ENCODE measurements around the gene NDE1.

The NDE1 gene

GRCh38 chr16:15747937-15748336, 97.9 kb downstream of the NDE1 start:
- H3K4me3 ChIP-seq (ENCODE audit: low read length) = no peak overlapping the region
- H3K27ac ChIP-seq (ENCODE audit: low read length) = no peak overlapping the region
- H3K9me3 ChIP-seq (ENCODE audit: control insufficient read depth, low read depth, low read length) = no peaks in the 10 kb centered on the region
- H3K9ac ChIP-seq (ENCODE audit: low read length) = no peak overlapping the region
- H3K36me3 ChIP-seq (ENCODE audit: control insufficient read depth, low read depth, low read length) = no peaks in the 10 kb centered on the region
- H3K27me3 ChIP-seq (ENCODE audit: control insufficient read depth, insufficient read depth, low read length) = no peaks in the 10 kb centered on the region
- no peaks in the 10 kb centered on the region for H3K4me1 ChIP-seq (ENCODE audit: control insufficient read depth, low read depth, low read length)

- Histone ChIP-seq H3K27me3 (ENCODE audit: control insufficient read depth, insufficient read depth, low read length) (no peaks in the 10 kb centered on the region), H3K4me3 (ENCODE audit: low read length) (no peak overlapping the region), H3K4me1 (ENCODE audit: control insufficient read depth, low read depth, low read length) (no peaks in the 10 kb centered on the region), H3K9ac (ENCODE audit: low read length) (no peak overlapping the region), H3K27ac (ENCODE audit: low read length) (no peak overlapping the region), H3K36me3 (ENCODE audit: control insufficient read depth, low read depth, low read length) (no peaks in the 10 kb centered on the region), H3K9me3 (ENCODE audit: control insufficient read depth, low read depth, low read length) (no peaks in the 10 kb centered on the region)
These were observed 98.6 kb downstream of the NDE1 start for GRCh38 chr16:15748654-15749053.

GRCh38 chr16:15749371-15749770, 99.3 kb downstream of the NDE1 start:
- Histone ChIP-seq H3K9ac (ENCODE audit: low read length) (no peak overlapping the region), H3K36me3 (ENCODE audit: control insufficient read depth, low read depth, low read length) (no peaks in the 10 kb centered on the region), H3K27ac (ENCODE audit: low read length) (no peak overlapping the region), H3K4me1 (ENCODE audit: control insufficient read depth, low read depth, low read length) (no peaks in the 10 kb centered on the region), H3K4me3 (ENCODE audit: low read length) (no peak overlapping the region), H3K27me3 (ENCODE audit: control insufficient read depth, insufficient read depth, low read length) (no peaks in the 10 kb centered on the region), H3K9me3 (ENCODE audit: control insufficient read depth, low read depth, low read length) (no peaks in the 10 kb centered on the region)

- Histone ChIP-seq H3K27ac (ENCODE audit: low read length) (no peak overlapping the region), H3K9ac (ENCODE audit: low read length) (no peak overlapping the region), H3K4me3 (ENCODE audit: low read length) (no peak overlapping the region), H3K9me3 (ENCODE audit: control insufficient read depth, low read depth, low read length) (no peaks in the 10 kb centered on the region), H3K27me3 (ENCODE audit: control insufficient read depth, insufficient read depth, low read length) (no peaks in the 10 kb centered on the region), H3K4me1 (ENCODE audit: control insufficient read depth, low read depth, low read length) (no peaks in the 10 kb centered on the region), H3K36me3 (ENCODE audit: control insufficient read depth, low read depth, low read length) (no peaks in the 10 kb centered on the region)
These were observed 99.9 kb downstream of the NDE1 start for GRCh38 chr16:15749985-15750384.

- no peaks in the 10 kb centered on the region for H3K36me3 ChIP-seq (ENCODE audit: control insufficient read depth, low read depth, low read length)
- H3K4me1 ChIP-seq (ENCODE audit: control insufficient read depth, low read depth, low read length) = no peaks in the 10 kb centered on the region
- no peaks in the 10 kb centered on the region for H3K27me3 ChIP-seq (ENCODE audit: control insufficient read depth, insufficient read depth, low read length)
- no peak overlapping the region for H3K9ac ChIP-seq (ENCODE audit: low read length)
- no peak overlapping the region for H3K4me3 ChIP-seq (ENCODE audit: low read length)
- H3K9me3 ChIP-seq (ENCODE audit: control insufficient read depth, low read depth, low read length) = no peaks in the 10 kb centered on the region
- H3K27ac ChIP-seq (ENCODE audit: low read length) = no peak overlapping the region
These were observed 101.9 kb downstream of the NDE1 start for GRCh38 chr16:15751940-15752339.

GRCh38 chr16:15752717-15753488, 102.9 kb downstream of the NDE1 start:
- Histone ChIP-seq H3K9ac (ENCODE audit: low read length) (no peak overlapping the region), H3K36me3 (ENCODE audit: control insufficient read depth, low read depth, low read length) (no peaks in the 10 kb centered on the region), H3K9me3 (ENCODE audit: control insufficient read depth, low read depth, low read length) (no peaks in the 10 kb centered on the region), H3K27me3 (ENCODE audit: control insufficient read depth, insufficient read depth, low read length) (no peaks in the 10 kb centered on the region), H3K27ac (ENCODE audit: low read length) (no peak overlapping the region), H3K4me3 (ENCODE audit: low read length) (no peak overlapping the region), H3K4me1 (ENCODE audit: control insufficient read depth, low read depth, low read length) (no peaks in the 10 kb centered on the region)

- Histone ChIP-seq H3K27ac (ENCODE audit: low read length) (no peak overlapping the region), H3K27me3 (ENCODE audit: control insufficient read depth, insufficient read depth, low read length) (no peaks in the 10 kb centered on the region), H3K9me3 (ENCODE audit: control insufficient read depth, low read depth, low read length) (no peaks in the 10 kb centered on the region), H3K9ac (ENCODE audit: low read length) (no peak overlapping the region), H3K4me1 (ENCODE audit: control insufficient read depth, low read depth, low read length) (no peaks in the 10 kb centered on the region), H3K36me3 (ENCODE audit: control insufficient read depth, low read depth, low read length) (no peaks in the 10 kb centered on the region), H3K4me3 (ENCODE audit: low read length) (no peak overlapping the region)
These were observed 104.9 kb downstream of the NDE1 start for GRCh38 chr16:15754821-15755534.

- Histone ChIP-seq H3K27ac (ENCODE audit: low read length) (no peak overlapping the region), H3K9ac (ENCODE audit: low read length) (no peak overlapping the region), H3K27me3 (ENCODE audit: control insufficient read depth, insufficient read depth, low read length) (no peaks in the 10 kb centered on the region), H3K4me3 (ENCODE audit: low read length) (no peak overlapping the region), H3K4me1 (ENCODE audit: control insufficient read depth, low read depth, low read length) (no peaks in the 10 kb centered on the region), H3K36me3 (ENCODE audit: control insufficient read depth, low read depth, low read length) (no peaks in the 10 kb centered on the region), H3K9me3 (ENCODE audit: control insufficient read depth, low read depth, low read length) (no peaks in the 10 kb centered on the region)
These were observed 107.0 kb downstream of the NDE1 start for GRCh38 chr16:15757077-15757386.

GRCh38 chr16:15757630-15758251, 107.7 kb downstream of the NDE1 start:
- H3K9ac ChIP-seq (ENCODE audit: low read length) = no peak overlapping the region
- no peak overlapping the region for H3K4me3 ChIP-seq (ENCODE audit: low read length)
- no peaks in the 10 kb centered on the region for H3K9me3 ChIP-seq (ENCODE audit: control insufficient read depth, low read depth, low read length)
- H3K4me1 ChIP-seq (ENCODE audit: control insufficient read depth, low read depth, low read length) = no peaks in the 10 kb centered on the region
- H3K27me3 ChIP-seq (ENCODE audit: control insufficient read depth, insufficient read depth, low read length) = no peaks in the 10 kb centered on the region
- H3K27ac ChIP-seq (ENCODE audit: low read length) = no peak overlapping the region
- no peaks in the 10 kb centered on the region for H3K36me3 ChIP-seq (ENCODE audit: control insufficient read depth, low read depth, low read length)

- Histone ChIP-seq H3K36me3 (ENCODE audit: control insufficient read depth, low read depth, low read length) (no peaks in the 10 kb centered on the region), H3K27ac (ENCODE audit: low read length) (no peak overlapping the region), H3K4me3 (ENCODE audit: low read length) (no peak overlapping the region), H3K9ac (ENCODE audit: low read length) (no peak overlapping the region), H3K9me3 (ENCODE audit: control insufficient read depth, low read depth, low read length) (no peaks in the 10 kb centered on the region), H3K27me3 (ENCODE audit: control insufficient read depth, insufficient read depth, low read length) (no peaks in the 10 kb centered on the region), H3K4me1 (ENCODE audit: control insufficient read depth, low read depth, low read length) (no peaks in the 10 kb centered on the region)
These were observed 109.0 kb downstream of the NDE1 start for GRCh38 chr16:15759070-15759469.

GRCh38 chr16:15760129-15760528, 110.1 kb downstream of the NDE1 start:
- no peaks in the 10 kb centered on the region for H3K27me3 ChIP-seq (ENCODE audit: control insufficient read depth, insufficient read depth, low read length)
- no peaks in the 10 kb centered on the region for H3K9me3 ChIP-seq (ENCODE audit: control insufficient read depth, low read depth, low read length)
- no peaks in the 10 kb centered on the region for H3K4me1 ChIP-seq (ENCODE audit: control insufficient read depth, low read depth, low read length)
- no peaks in the 10 kb centered on the region for H3K36me3 ChIP-seq (ENCODE audit: control insufficient read depth, low read depth, low read length)
- no peak overlapping the region for H3K27ac ChIP-seq (ENCODE audit: low read length)
- no peak overlapping the region for H3K9ac ChIP-seq (ENCODE audit: low read length)
- H3K4me3 ChIP-seq (ENCODE audit: low read length) = no peak overlapping the region

- Histone ChIP-seq H3K36me3 (ENCODE audit: control insufficient read depth, low read depth, low read length) (no peaks in the 10 kb centered on the region), H3K4me1 (ENCODE audit: control insufficient read depth, low read depth, low read length) (no peaks in the 10 kb centered on the region), H3K27me3 (ENCODE audit: control insufficient read depth, insufficient read depth, low read length) (no peaks in the 10 kb centered on the region), H3K9me3 (ENCODE audit: control insufficient read depth, low read depth, low read length) (no peaks in the 10 kb centered on the region), H3K9ac (ENCODE audit: low read length) (no peak overlapping the region), H3K4me3 (ENCODE audit: low read length) (no peak overlapping the region), H3K27ac (ENCODE audit: low read length) (no peak overlapping the region)
These were observed 114.1 kb downstream of the NDE1 start for GRCh38 chr16:15764112-15764511.
